HL-60/S4 (cell line): ENCODE results near the gene DNAJB11.

Experiments used
- in situ Hi-C: fragments of 300-500 bp; cut with MboI; formaldehyde crosslinking; loops from 2 replicates; pipeline ENCODE4 v1.14.3; 2022; ENCODE audit warnings: low sequenced_read_pairs

The DNAJB11 gene

GRCh38 chr3:186594591-186595113, 24.1 kb downstream of the DNAJB11 start:
- in situ Hi-C loops, result no loop called here

GRCh38 chr3:186596568-186597287, 26.2 kb downstream of the DNAJB11 start:
- in situ Hi-C loops, result no loop called here

- in situ Hi-C loops, result no loop called here
Observed at GRCh38 chr3:186598108-186598784, 27.7 kb downstream of the DNAJB11 start.

- in situ Hi-C loops, result no loop called here
Observed at GRCh38 chr3:186598794-186599141, 28.2 kb downstream of the DNAJB11 start.

GRCh38 chr3:186599142-186599784, 28.7 kb downstream of the DNAJB11 start:
- in situ Hi-C loops, result no loop called here

- in situ Hi-C loops, result loop anchor here (5.0 to 25.0 kb wide), 2 partner anchors 213 to 622 kb away; partner anchors contain the start of gene RFC4
Observed at GRCh38 chr3:186599785-186600166, 29.3 kb downstream of the DNAJB11 start.

GRCh38 chr3:186600896-186601295, 30.4 kb downstream of the DNAJB11 start:
- in situ Hi-C loops, result loop anchor here (5.0 to 25.0 kb wide), 2 partner anchors 211 to 624 kb away; partner anchors contain the start of gene RFC4

- in situ Hi-C loops, result loop anchor here (5.0 to 25.0 kb wide), 2 partner anchors 209 to 626 kb away; partner anchors contain the start of gene RFC4
Observed at GRCh38 chr3:186603159-186603558, 32.6 kb downstream of the DNAJB11 start.

- in situ Hi-C loops, result loop anchor here (25.0 kb wide), 1 partner anchor 207 kb away; the partner anchor contains the start of gene RFC4
Observed at GRCh38 chr3:186605078-186605477, 34.6 kb downstream of the DNAJB11 start.

GRCh38 chr3:186605561-186606545, 35.3 kb downstream of the DNAJB11 start:
- in situ Hi-C loops, result loop anchor here (25.0 kb wide), 1 partner anchor 206 kb away; the partner anchor contains the start of gene RFC4

- in situ Hi-C loops, result loop anchor here (25.0 kb wide), 1 partner anchor 204 kb away; the partner anchor contains the start of gene RFC4
Observed at GRCh38 chr3:186608624-186609215, 38.2 kb downstream of the DNAJB11 start.

- in situ Hi-C loops, result loop anchor here (25.0 kb wide), 1 partner anchor 203 kb away; the partner anchor contains the start of gene RFC4
Observed at GRCh38 chr3:186609247-186609868, 38.8 kb downstream of the DNAJB11 start.

GRCh38 chr3:186612065-186612464, 41.5 kb downstream of the DNAJB11 start:
- in situ Hi-C loops, result loop anchor here (25.0 kb wide), 1 partner anchor 200 kb away; the partner anchor contains the start of gene RFC4

GRCh38 chr3:186612721-186613636, 42.5 kb downstream of the DNAJB11 start, which contains the start of gene AHSG:
AHSG (plus strand) TSS chr3:186613060; CDS start chr3:186613142, 82 bp downstream.
- in situ Hi-C loops, result loop anchor here (25.0 kb wide), 1 partner anchor 199 kb away; the partner anchor contains the start of gene RFC4

- in situ Hi-C loops, result loop anchor here (25.0 kb wide), 1 partner anchor 199 kb away; the partner anchor contains the start of gene RFC4
Observed at GRCh38 chr3:186613637-186614265, 43.2 kb downstream of the DNAJB11 start.

- in situ Hi-C loops, result loop anchor here (25.0 kb wide), 1 partner anchor 198 kb away; the partner anchor contains the start of gene RFC4
Observed at GRCh38 chr3:186614266-186614596, 43.7 kb downstream of the DNAJB11 start.
